Stimulated activated naive B cell treated with anti-CD40 and anti-IgM and Interleukin-4, amounts not matched to agents 10 μg/mL and 1 μg/mL and 100 μg/mL, for 72 hours (primary cell): Measurements from ENCODE around the gene PPP2R5C.
A peak's percentile ranks its signal among the peaks of the same experiment; 100 is the strongest.
"Not testable (repeated sequence)": the region's sequence is repeated elsewhere in the genome, so short reads cannot be mapped to it uniquely, and the experiment has no call there.

Experiments used
- ATAC-seq, 2 donors: fragments of 150-1000 bp; cut with Tn5 transposase; replicated peaks; 2 replicates each; pipeline ENCODE4 v1.10.0; 2021; ENCODE audit warnings: moderate library complexity in 1 of 2
- DNase-seq: peaks from one replicate; pipeline ENCODE4 v3.0.0; 2021
- H3K27ac Mint-ChIP-seq: one replicate; pipeline ENCODE4 v1.8.0; 2022; ENCODE audit warnings: mild to moderate bottlenecking, mixed read lengths
- H3K27me3 Mint-ChIP-seq, 2 donors: one replicate each; pipeline ENCODE4 v1.8.0; 2022; ENCODE audit warnings: mixed read lengths in 2 of 2
- H3K36me3 Mint-ChIP-seq, 2 donors: one replicate each; pipeline ENCODE4 v1.8.0; 2022; ENCODE audit warnings: mixed read lengths in 2 of 2, mild to moderate bottlenecking in 1 of 2
- H3K4me1 Mint-ChIP-seq, 2 donors: one replicate each; pipeline ENCODE4 v1.8.0; 2022; ENCODE audit warnings: mixed read lengths in 2 of 2, mild to moderate bottlenecking in 1 of 2
- H3K4me3 Mint-ChIP-seq, 2 donors: one replicate each; pipeline ENCODE4 v1.8.0; 2022; ENCODE audit warnings: mild to moderate bottlenecking in 2 of 2, mixed read lengths in 2 of 2, moderate library complexity in 1 of 2
- H3K9me3 Mint-ChIP-seq, 2 donors: one replicate each; pipeline ENCODE4 v1.8.0; 2022; ENCODE audit warnings: mixed read lengths in 2 of 2, mild to moderate bottlenecking in 1 of 2

The PPP2R5C gene

GRCh38 chr14:101796016-101796415, 34.5 kb downstream of the PPP2R5C start:
- H3K9me3 Mint-ChIP-seq = peaks cover 4 to 9% of the 10 kb centered on the region in 2 donors
- ATAC-seq = no peak
- H3K4me1 Mint-ChIP-seq = peaks cover 9 to 13% of the 10 kb centered on the region in 2 donors
- no peak overlapping the region for H3K27ac Mint-ChIP-seq
- H3K27me3 Mint-ChIP-seq = no peaks in the 10 kb centered on the region
- peaks cover 28 to 29% of the 10 kb centered on the region in 2 donors for H3K36me3 Mint-ChIP-seq
- H3K4me3 Mint-ChIP-seq = no peak overlapping the region
- no peak for DNase-seq

- H3K4me1 Mint-ChIP-seq = peaks cover 9 to 13% of the 10 kb centered on the region in 2 donors
- no peak for ATAC-seq
- H3K27ac Mint-ChIP-seq = no peak overlapping the region
- H3K4me3 Mint-ChIP-seq = no peak overlapping the region
- H3K9me3 Mint-ChIP-seq = peaks cover 4 to 9% of the 10 kb centered on the region in 2 donors
- H3K27me3 Mint-ChIP-seq = no peaks in the 10 kb centered on the region
- DNase-seq = no peak
- H3K36me3 Mint-ChIP-seq = peaks cover 28 to 29% of the 10 kb centered on the region in 2 donors
Observed at GRCh38 chr14:101796479-101796878, 35.0 kb downstream of the PPP2R5C start.

GRCh38 chr14:101797856-101798255, 36.3 kb downstream of the PPP2R5C start:
- Mint-ChIP-seq H3K4me1 (peaks cover 0 to under 1% of the 10 kb centered on the region in 2 donors), H3K4me3 (no peak overlapping the region), H3K27me3 (no peaks in the 10 kb centered on the region), H3K9me3 (peaks cover 4 to 9% of the 10 kb centered on the region in 2 donors), H3K36me3 (peaks cover 28 to 29% of the 10 kb centered on the region in 2 donors), H3K27ac (peak overlapping the region; percentile 59)
- ATAC-seq (no peak), DNase-seq (no peak)

GRCh38 chr14:101804373-101804772, 42.9 kb downstream of the PPP2R5C start:
- H3K27me3 Mint-ChIP-seq, H3K27ac Mint-ChIP-seq, H3K4me3 Mint-ChIP-seq, H3K36me3 Mint-ChIP-seq, ATAC-seq, H3K9me3 Mint-ChIP-seq, H3K4me1 Mint-ChIP-seq, DNase-seq: not testable (repeated sequence)

- not testable (repeated sequence) for H3K27me3 Mint-ChIP-seq, ATAC-seq, H3K9me3 Mint-ChIP-seq, H3K4me1 Mint-ChIP-seq, H3K4me3 Mint-ChIP-seq, H3K27ac Mint-ChIP-seq, DNase-seq
- peaks cover 9 to 17% of the 10 kb centered on the region in 2 donors for H3K36me3 Mint-ChIP-seq
Observed at GRCh38 chr14:101806252-101806651, 44.7 kb downstream of the PPP2R5C start.

GRCh38 chr14:101808020-101808641, 46.6 kb downstream of the PPP2R5C start:
- no peak for DNase-seq
- H3K27ac Mint-ChIP-seq = peak overlapping the region; percentile 25
- peaks cover 18 to 20% of the 10 kb centered on the region in 2 donors for H3K4me1 Mint-ChIP-seq
- ATAC-seq = no peak
- H3K36me3 Mint-ChIP-seq = peaks cover 16 to 30% of the 10 kb centered on the region in 2 donors
- H3K4me3 Mint-ChIP-seq = no peak overlapping the region
- no peaks in the 10 kb centered on the region for H3K27me3 Mint-ChIP-seq
- no peaks in the 10 kb centered on the region for H3K9me3 Mint-ChIP-seq

- no peaks in the 10 kb centered on the region for H3K9me3 Mint-ChIP-seq
- no peaks in the 10 kb centered on the region for H3K27me3 Mint-ChIP-seq
- ATAC-seq = no peak
Observed at GRCh38 chr14:101808894-101809670, 47.6 kb downstream of the PPP2R5C start.

GRCh38 chr14:101809671-101810514, 48.4 kb downstream of the PPP2R5C start:
- H3K9me3 Mint-ChIP-seq = no peaks in the 10 kb centered on the region
- H3K36me3 Mint-ChIP-seq = peaks cover 19 to 42% of the 10 kb centered on the region in 2 donors
- peaks cover 32 to 38% of the 10 kb centered on the region in 2 donors for H3K4me1 Mint-ChIP-seq
- no peaks in the 10 kb centered on the region for H3K27me3 Mint-ChIP-seq
- peak; percentile 79 for DNase-seq
- peak; percentile 95 for ATAC-seq
- peak overlapping the region; percentile 100 for H3K27ac Mint-ChIP-seq
- peak overlapping the region; percentile 92 to 97 for H3K4me3 Mint-ChIP-seq

More at GRCh38 chr14:101808894-101809670, 47.6 kb downstream of the PPP2R5C start:
- Mint-ChIP-seq H3K27ac (peak overlapping the region; percentile 100), H3K4me3 (peak overlapping the region; percentile 92 to 97), H3K4me1 (peaks cover 25 to 30% of the 10 kb centered on the region in 2 donors), H3K36me3 (peaks cover 17 to 34% of the 10 kb centered on the region in 2 donors)
- DNase-seq = no peak

- ATAC-seq = no peak
- peaks cover 22 to 46% of the 10 kb centered on the region in 2 donors for H3K36me3 Mint-ChIP-seq
- peaks cover 39 to 50% of the 10 kb centered on the region in 2 donors for H3K4me1 Mint-ChIP-seq
- no peak for DNase-seq
- peak overlapping the region; percentile 92 to 97 for H3K4me3 Mint-ChIP-seq
- peak overlapping the region; percentile 100 for H3K27ac Mint-ChIP-seq
- H3K27me3 Mint-ChIP-seq = no peaks in the 10 kb centered on the region
- H3K9me3 Mint-ChIP-seq = no peaks in the 10 kb centered on the region
Observed at GRCh38 chr14:101810897-101811621, 49.5 kb downstream of the PPP2R5C start.

- H3K27me3 Mint-ChIP-seq = no peaks in the 10 kb centered on the region
- H3K4me1 Mint-ChIP-seq = peaks cover 44 to 57% of the 10 kb centered on the region in 2 donors
- ATAC-seq = no peak
- peaks cover 22 to 52% of the 10 kb centered on the region in 2 donors for H3K36me3 Mint-ChIP-seq
- H3K4me3 Mint-ChIP-seq = peak overlapping the region; percentile 74 to 76
- no peak for DNase-seq
- H3K27ac Mint-ChIP-seq = peak overlapping the region; percentile 80
- no peaks in the 10 kb centered on the region for H3K9me3 Mint-ChIP-seq
Observed at GRCh38 chr14:101812071-101812470, 50.6 kb downstream of the PPP2R5C start.

- peaks cover 27 to 57% of the 10 kb centered on the region in 2 donors for H3K36me3 Mint-ChIP-seq
Observed at GRCh38 chr14:101813171-101813759, 51.8 kb downstream of the PPP2R5C start.

GRCh38 chr14:101813833-101814232, 52.3 kb downstream of the PPP2R5C start:
- H3K27ac Mint-ChIP-seq = peak overlapping the region; percentile 72
- peaks cover 0 to 3% of the 10 kb centered on the region in 2 donors for H3K9me3 Mint-ChIP-seq
- H3K4me1 Mint-ChIP-seq = peaks cover 49 to 68% of the 10 kb centered on the region in 2 donors
- no peak for ATAC-seq
- peaks cover 27 to 58% of the 10 kb centered on the region in 2 donors for H3K36me3 Mint-ChIP-seq
- DNase-seq = no peak
- H3K4me3 Mint-ChIP-seq = no peak overlapping the region
- H3K27me3 Mint-ChIP-seq = no peaks in the 10 kb centered on the region

More at GRCh38 chr14:101813171-101813759, 51.8 kb downstream of the PPP2R5C start:
- Mint-ChIP-seq H3K4me1 (peaks cover 49 to 65% of the 10 kb centered on the region in 2 donors), H3K9me3 (peaks cover 0 to 3% of the 10 kb centered on the region in 2 donors), H3K27ac (peak overlapping the region; percentile 71), H3K4me3 (no peak overlapping the region), H3K27me3 (no peaks in the 10 kb centered on the region)
- ATAC-seq = no peak
- DNase-seq = no peak

- H3K4me1 Mint-ChIP-seq = peaks cover 56 to 79% of the 10 kb centered on the region in 2 donors
- peak overlapping the region; percentile 90 for H3K27ac Mint-ChIP-seq
- DNase-seq (no peak), ATAC-seq (no peak)
- peaks cover 0 to 3% of the 10 kb centered on the region in 2 donors for H3K9me3 Mint-ChIP-seq
- H3K4me3 Mint-ChIP-seq = peak overlapping the region; percentile 23 to 57
- no peaks in the 10 kb centered on the region for H3K27me3 Mint-ChIP-seq
- peaks cover 35 to 65% of the 10 kb centered on the region in 2 donors for H3K36me3 Mint-ChIP-seq
Observed at GRCh38 chr14:101814934-101815333, 53.4 kb downstream of the PPP2R5C start.
